GM12878 (cell line): ENCODE data around the gene FLVCR1. TPM values are rescaled to one million over a fixed set of nuclear protein-coding genes. Genes with fewer than 3 reads are reported as not detected.

Source experiments
- ASH2L ChIP-seq: fragments of 300-600, 200-600 bp; sonication (generic); IDR thresholded peaks from 2 replicates; pipeline ENCODE4 v1.6.1; 2017; ENCODE audit warnings: low read depth, mild to moderate bottlenecking, borderline replicate concordance
- CHD2 ChIP-seq: IDR thresholded peaks from 2 replicates; pipeline ENCODE4 v1.6.1; 2011; ENCODE audit warnings: low read depth, low read length, improper control_type of control experiment, borderline replicate concordance
- FOXM1 ChIP-seq: IDR thresholded peaks from 2 replicates; pipeline ENCODE4 v1.6.1; 2012; ENCODE audit warnings: low read depth, mild to moderate bottlenecking, inconsistent platforms, low read length, moderate library complexity
- HDAC6 ChIP-seq: fragments of 200-600 bp; sonication (generic); IDR thresholded peaks from one replicate; pipeline ENCODE4 v1.8.0; 2017; ENCODE audit warnings: antibody characterized with exemption; ENCODE audit not compliant: unreplicated experiment
- NFYB ChIP-seq: IDR thresholded peaks from 2 replicates; pipeline ENCODE4 v1.6.1; 2011; ENCODE audit warnings: low read depth, mild to moderate bottlenecking, low read length, improper control_type of control experiment, moderate library complexity; ENCODE audit not compliant: insufficient read depth
- SMAD1 ChIP-seq: fragments of 450-650 bp; IDR thresholded peaks from 2 replicates; pipeline ENCODE4 v1.6.1; 2018; ENCODE audit warnings: mild to moderate bottlenecking, low read depth; ENCODE audit not compliant: partially characterized antibody
- SRF ChIP-seq, 2 experiments: IDR thresholded peaks; 2 replicates each; pipeline ENCODE4 v1.6.1; 2011; ENCODE audit warnings: low read depth in 2 of 2, low read length in 2 of 2, mild to moderate bottlenecking in 1 of 2, moderate library complexity in 1 of 2
- STAT3 ChIP-seq: IDR thresholded peaks from 2 replicates; pipeline ENCODE4 v1.6.1; 2011; ENCODE audit warnings: low read depth, low read length, improper control_type of control experiment
- TARDBP ChIP-seq: IDR thresholded peaks from 2 replicates; pipeline ENCODE4 v1.6.1; 2016; ENCODE audit warnings: borderline replicate concordance
- TCF12 ChIP-seq: IDR thresholded peaks from 2 replicates; pipeline ENCODE4 v1.6.1; 2011; ENCODE audit warnings: low read depth, mild to moderate bottlenecking, low read length
- TCF7 ChIP-seq: IDR thresholded peaks from 2 replicates; pipeline ENCODE4 v1.6.1; 2014; ENCODE audit warnings: antibody characterized with exemption, borderline replicate concordance
- WRNIP1 ChIP-seq: IDR thresholded peaks from 2 replicates; pipeline ENCODE4 v1.6.1; 2011; ENCODE audit warnings: low read depth, low read length, improper control_type of control experiment, borderline replicate concordance
- ZNF384 ChIP-seq: IDR thresholded peaks from 2 replicates; pipeline ENCODE4 v1.6.1; 2012; ENCODE audit warnings: low read depth, mild to moderate bottlenecking, low read length, improper control_type of control experiment, borderline replicate concordance
- polyA plus RNA-seq, 11 experiments: library from polyadenylated mRNA; depleted of rRNA in 4 of 11; unstranded in 6 of 11; stranded (reverse) in 5 of 11; fragments of >200 nt; fragmentation: Nextera tagmentation in 4 of 11; fragmentation: Illumina TruSeq in 1 of 11; extraction: Ambion mirVana in 4 of 11; extraction: Trizol in 1 of 11; gene quantifications; 1 replicate in 1 of 11; 2 replicates in 10 of 11; pipeline versions ENCODE4 v1.2.1 to v1.2.3, GENCODE V29; 2011 to 2016; ENCODE audit warnings: inconsistent platforms in 2 of 11, missing spikeins in 2 of 11, low read depth in 1 of 11
- total RNA-seq, 4 experiments: library from RNA; depleted of rRNA in 3 of 4; stranded (reverse); fragments of >200 nt in 3 of 4; fragmentation: Illumina TruSeq in 1 of 4; extraction: Trizol in 1 of 4; gene quantifications; 2 replicates each; pipeline versions ENCODE4 v1.2.1 to v1.2.3, GENCODE V29; 2013 to 2021
- TF ChIP-seq, protein P1 (sequence below): IDR thresholded peaks from 2 replicates; pipeline ENCODE4 v1.6.1; 2012; ENCODE audit warnings: low read depth, low read length, improper control_type of control experiment
- TF ChIP-seq, protein P2 (sequence below): IDR thresholded peaks from 2 replicates; pipeline ENCODE4 v1.6.1; 2011; ENCODE audit warnings: borderline replicate concordance, low read depth, mild to moderate bottlenecking, moderate library complexity, mixed read lengths, low read length; ENCODE audit not compliant: insufficient read depth; ENCODE audit errors: extremely low read length
- TF ChIP-seq, protein P3 (sequence below): IDR thresholded peaks from 2 replicates; pipeline ENCODE4 v1.6.1; 2012; ENCODE audit warnings: low read depth, low read length, improper control_type of control experiment
- TF ChIP-seq, protein P4 (sequence below): IDR thresholded peaks from 2 replicates; pipeline ENCODE4 v1.6.1; 2011; ENCODE audit warnings: borderline replicate concordance, low read depth, mild to moderate bottlenecking, moderate library complexity, low read length; ENCODE audit not compliant: insufficient read depth, poor library complexity, severe bottlenecking
- TF ChIP-seq, protein P5 (sequence below): fragments of 450-650 bp; IDR thresholded peaks from 2 replicates; pipeline ENCODE4 v1.6.1; 2017; ENCODE audit warnings: mild to moderate bottlenecking, moderate library complexity

The FLVCR1 gene
- total and polyA plus RNA-seq, 10 of the 15 experiments (the other 5 are each of a cell fraction or from before 2014, with no cell fraction given) = 7.1 to 25.2 (median 17.6) TPM

DNA sequence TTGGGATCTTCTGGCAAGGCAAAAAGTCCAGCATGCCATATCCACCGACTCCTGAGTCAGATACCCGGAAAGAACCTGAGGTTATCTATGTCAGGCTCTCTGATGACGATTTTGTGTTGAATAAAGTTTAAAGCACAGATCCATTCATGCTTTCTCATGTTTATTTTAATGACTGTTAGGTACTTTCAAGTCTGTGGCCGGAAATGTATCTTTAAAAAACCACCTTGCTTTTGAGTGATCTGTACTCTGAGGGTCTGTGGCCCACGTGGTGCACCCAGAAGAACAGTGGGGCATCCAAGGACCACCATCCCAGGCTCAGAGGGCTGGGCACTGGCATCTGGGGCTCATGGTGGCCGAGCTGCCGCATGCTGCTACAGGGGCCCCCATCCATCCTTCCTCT lies 62.2 kb downstream of the FLVCR1 start (continued):
- TF ChIP-seq ASH2L (no peak), STAT3 (no peak), WRNIP1 (no peak), TARDBP (no peak), TCF7 (0 out of 2 replicates have a peak, but pooled peaks have one; percentile 16), SMAD1 (no peak), SRF (IDR thresholded peaks at IDR 0.05; ENCODE audit: low read depth in 2 of 2, low read length in 2 of 2) (no peak), CHD2 (no peak), TCF12 (no peak), NFYB (no peak), ZNF384 (no peak), HDAC6 (no peak), FOXM1 (no peak)
- TF ChIP-seq, protein P1, sequence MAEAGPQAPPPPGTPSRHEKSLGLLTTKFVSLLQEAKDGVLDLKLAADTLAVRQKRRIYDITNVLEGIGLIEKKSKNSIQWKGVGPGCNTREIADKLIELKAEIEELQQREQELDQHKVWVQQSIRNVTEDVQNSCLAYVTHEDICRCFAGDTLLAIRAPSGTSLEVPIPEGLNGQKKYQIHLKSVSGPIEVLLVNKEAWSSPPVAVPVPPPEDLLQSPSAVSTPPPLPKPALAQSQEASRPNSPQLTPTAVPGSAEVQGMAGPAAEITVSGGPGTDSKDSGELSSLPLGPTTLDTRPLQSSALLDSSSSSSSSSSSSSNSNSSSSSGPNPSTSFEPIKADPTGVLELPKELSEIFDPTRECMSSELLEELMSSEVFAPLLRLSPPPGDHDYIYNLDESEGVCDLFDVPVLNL = no peak
- TF ChIP-seq, protein P2, sequence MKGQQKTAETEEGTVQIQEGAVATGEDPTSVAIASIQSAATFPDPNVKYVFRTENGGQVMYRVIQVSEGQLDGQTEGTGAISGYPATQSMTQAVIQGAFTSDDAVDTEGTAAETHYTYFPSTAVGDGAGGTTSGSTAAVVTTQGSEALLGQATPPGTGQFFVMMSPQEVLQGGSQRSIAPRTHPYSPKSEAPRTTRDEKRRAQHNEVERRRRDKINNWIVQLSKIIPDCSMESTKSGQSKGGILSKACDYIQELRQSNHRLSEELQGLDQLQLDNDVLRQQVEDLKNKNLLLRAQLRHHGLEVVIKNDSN = peak; percentile 66
- TF ChIP-seq, protein P3, sequence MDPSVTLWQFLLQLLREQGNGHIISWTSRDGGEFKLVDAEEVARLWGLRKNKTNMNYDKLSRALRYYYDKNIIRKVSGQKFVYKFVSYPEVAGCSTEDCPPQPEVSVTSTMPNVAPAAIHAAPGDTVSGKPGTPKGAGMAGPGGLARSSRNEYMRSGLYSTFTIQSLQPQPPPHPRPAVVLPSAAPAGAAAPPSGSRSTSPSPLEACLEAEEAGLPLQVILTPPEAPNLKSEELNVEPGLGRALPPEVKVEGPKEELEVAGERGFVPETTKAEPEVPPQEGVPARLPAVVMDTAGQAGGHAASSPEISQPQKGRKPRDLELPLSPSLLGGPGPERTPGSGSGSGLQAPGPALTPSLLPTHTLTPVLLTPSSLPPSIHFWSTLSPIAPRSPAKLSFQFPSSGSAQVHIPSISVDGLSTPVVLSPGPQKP = no peak
- TF ChIP-seq, protein P4, sequence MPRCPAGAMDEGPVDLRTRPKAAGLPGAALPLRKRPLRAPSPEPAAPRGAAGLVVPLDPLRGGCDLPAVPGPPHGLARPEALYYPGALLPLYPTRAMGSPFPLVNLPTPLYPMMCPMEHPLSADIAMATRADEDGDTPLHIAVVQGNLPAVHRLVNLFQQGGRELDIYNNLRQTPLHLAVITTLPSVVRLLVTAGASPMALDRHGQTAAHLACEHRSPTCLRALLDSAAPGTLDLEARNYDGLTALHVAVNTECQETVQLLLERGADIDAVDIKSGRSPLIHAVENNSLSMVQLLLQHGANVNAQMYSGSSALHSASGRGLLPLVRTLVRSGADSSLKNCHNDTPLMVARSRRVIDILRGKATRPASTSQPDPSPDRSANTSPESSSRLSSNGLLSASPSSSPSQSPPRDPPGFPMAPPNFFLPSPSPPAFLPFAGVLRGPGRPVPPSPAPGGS = no peak
- TF ChIP-seq, protein P5, sequence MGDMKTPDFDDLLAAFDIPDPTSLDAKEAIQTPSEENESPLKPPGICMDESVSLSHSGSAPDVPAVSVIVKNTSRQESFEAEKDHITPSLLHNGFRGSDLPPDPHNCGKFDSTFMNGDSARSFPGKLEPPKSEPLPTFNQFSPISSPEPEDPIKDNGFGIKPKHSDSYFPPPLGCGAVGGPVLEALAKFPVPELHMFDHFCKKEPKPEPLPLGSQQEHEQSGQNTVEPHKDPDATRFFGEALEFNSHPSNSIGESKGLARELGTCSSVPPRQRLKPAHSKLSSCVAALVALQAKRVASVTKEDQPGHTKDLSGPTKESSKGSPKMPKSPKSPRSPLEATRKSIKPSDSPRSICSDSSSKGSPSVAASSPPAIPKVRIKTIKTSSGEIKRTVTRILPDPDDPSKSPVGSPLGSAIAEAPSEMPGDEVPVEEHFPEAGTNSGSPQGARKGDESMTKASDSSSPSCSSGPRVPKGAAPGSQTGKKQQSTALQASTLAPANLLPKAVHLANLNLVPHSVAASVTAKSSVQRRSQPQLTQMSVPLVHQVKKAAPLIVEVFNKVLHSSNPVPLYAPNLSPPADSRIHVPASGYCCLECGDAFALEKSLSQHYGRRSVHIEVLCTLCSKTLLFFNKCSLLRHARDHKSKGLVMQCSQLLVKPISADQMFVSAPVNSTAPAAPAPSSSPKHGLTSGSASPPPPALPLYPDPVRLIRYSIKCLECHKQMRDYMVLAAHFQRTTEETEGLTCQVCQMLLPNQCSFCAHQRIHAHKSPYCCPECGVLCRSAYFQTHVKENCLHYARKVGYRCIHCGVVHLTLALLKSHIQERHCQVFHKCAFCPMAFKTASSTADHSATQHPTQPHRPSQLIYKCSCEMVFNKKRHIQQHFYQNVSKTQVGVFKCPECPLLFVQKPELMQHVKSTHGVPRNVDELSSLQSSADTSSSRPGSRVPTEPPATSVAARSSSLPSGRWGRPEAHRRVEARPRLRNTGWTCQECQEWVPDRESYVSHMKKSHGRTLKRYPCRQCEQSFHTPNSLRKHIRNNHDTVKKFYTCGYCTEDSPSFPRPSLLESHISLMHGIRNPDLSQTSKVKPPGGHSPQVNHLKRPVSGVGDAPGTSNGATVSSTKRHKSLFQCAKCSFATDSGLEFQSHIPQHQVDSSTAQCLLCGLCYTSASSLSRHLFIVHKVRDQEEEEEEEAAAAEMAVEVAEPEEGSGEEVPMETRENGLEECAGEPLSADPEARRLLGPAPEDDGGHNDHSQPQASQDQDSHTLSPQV = no peak
